ENCODE data around the gene POLN. TPM values are rescaled to one million over a fixed set of nuclear protein-coding genes. Genes with fewer than 3 reads are reported as not detected.

POLN gene
- total and polyA plus RNA-seq, 2 of the 4 experiments (the other 2 are of a cell fraction) = 0.63 to 0.72 TPM

- Histone ChIP-seq H3K27me3 (ENCODE audit: control insufficient read depth, insufficient read depth, low read length) (no peaks in the 10 kb centered on the region), H4K91ac (ENCODE audit: insufficient read depth, low read depth, low read length) (no peak overlapping the region), H3K9me1 (ENCODE audit: insufficient read depth, low read length) (peaks cover 6% of the 10 kb centered on the region; the same call in 1 of the 2 replicates), H3K14ac (replicated peaks; ENCODE audit: low read depth, low read length) (no peak overlapping the region), H3K79me1 (ENCODE audit: low read depth in 1 of 2, low read length in 2 of 2) (no peaks in the 10 kb centered on the region), H3K36me3 (ENCODE audit: control insufficient read depth, insufficient read depth, low read length) (no peaks in the 10 kb centered on the region), H3K27ac (ENCODE audit: insufficient read depth, low read length) (no peak overlapping the region), H4K8ac (ENCODE audit: low read depth in 2 of 2, low read length in 2 of 2) (no peak overlapping the region), H3K23ac (ENCODE audit: low read depth, low read length) (no peak overlapping the region), H3K56ac (ENCODE audit: extremely low read depth, insufficient read depth, low read length) (no peak overlapping the region), H2AK5ac (ENCODE audit: low read depth, low read length) (no peak overlapping the region), H2BK20ac (ENCODE audit: low read depth, low read length) (no peak overlapping the region), H4K20me1 (ENCODE audit: insufficient read depth, low read length) (peaks cover 8% of the 10 kb centered on the region; the same call in 1 of the 2 replicates), H4K5ac (ENCODE audit: low read depth, low read length) (no peak overlapping the region), H3K4ac (ENCODE audit: low read depth, low read length) (no peak overlapping the region), H3K4me3 (ENCODE audit: insufficient read depth, low read depth, low read length) (no peak overlapping the region), H3K4me1 (ENCODE audit: control insufficient read depth, insufficient read depth, low read length) (peaks cover 12% of the 10 kb centered on the region), H2BK15ac (ENCODE audit: low read depth, low read length) (no peak overlapping the region), H3K9me3 (ENCODE audit: control insufficient read depth, insufficient read depth, low read length) (no peaks in the 10 kb centered on the region), H2AK9ac (replicated peaks; ENCODE audit: low read depth, low read length, poor library complexity) (no peak overlapping the region), H3K18ac (ENCODE audit: low read depth, low read length) (no peak overlapping the region), H2BK5ac (ENCODE audit: low read depth, low read length, poor library complexity, severe bottlenecking) (no peak overlapping the region), H3K9ac (ENCODE audit: low read depth, low read length) (no peak overlapping the region), H2BK120ac (ENCODE audit: low read depth, low read length) (no peak overlapping the region), H3K4me2 (ENCODE audit: low read depth, low read length) (no peak overlapping the region), H2AFZ (replicated peaks; ENCODE audit: low read length, poor library complexity) (peak overlapping the region; percentile 23)
- no peak for TF ChIP-seq FOS (IDR thresholded peaks at IDR 0.05; ENCODE audit: low read depth, low read length)
- in situ Hi-C loops (cut with MboI; ENCODE audit: low sequenced_read_pairs) = no loop called here
- 100% methylated on average over 2 of the region's 10 CpGs; no CpG with 5 or more reads in 1 of the 2 experiments for WGBS, 2 experiments (ENCODE audit: extremely low coverage in 2 of 2, insufficient read length in 1 of 2)
- ChIA-PET CTCF (no interaction called here), POLR2A (ENCODE audit: unreplicated experiment) (no interaction called here)
- no TSS peak for BruUV-seq (replicated peaks)
- dilution Hi-C loops (cut with HindIII; ENCODE audit: low sequenced_read_pairs, unreplicated experiment) = no loop called here
- intact Hi-C loops (cut with micrococcal nuclease) = no loop called here
- no peak for DNase-seq
- ATAC-seq (ENCODE audit: low read depth) = no peak
Observed at GRCh38 chr4:2288051-2288541, 46.2 kb upstream of the POLN start.

All from IMR-90 (cell line).